ENCODE data around the gene RNASE7.

GRCh38 chr14:21024585-21025370 is 17.4 kb upstream of the RNASE7 start, which contains the start of gene NDRG2:
- TF ChIP-seq EZH2phosphoT487 (IDR thresholded peaks at IDR 0.05; ENCODE audit: borderline replicate concordance, low read depth, low read length) = no peak
- TF ChIP-seq CTCF (conservative IDR thresholded peaks at IDR 0.05; ENCODE audit: low read length) = no peak

Data from OCI-LY7 (cell line).